ENCODE results near the gene CELF3.
"Not testable (repeated sequence)": the region's sequence is repeated elsewhere in the genome, so short reads cannot be mapped to it uniquely, and the experiment has no call there.

CELF3 gene

GRCh38 chr1:151716771-151717631 lies at the start of gene CELF3:
Gene CELF3, minus strand, starts transcription at chr1:151716803. Its CDS starts 783 bp downstream, at chr1:151716020.
- no peak for DNase-seq

- DNase-seq, result no peak
Measured at GRCh38 chr1:151763990-151764389, 47.4 kb upstream of the CELF3 start.

GRCh38 chr1:151762941-151763921 lies 46.6 kb upstream of the CELF3 start, which contains the start of gene MRPL9:
Gene MRPL9, minus strand, starts transcription at chr1:151763496. Its CDS starts 17 bp downstream, at chr1:151763479.
- DNase-seq, result peak; percentile 66 to 76

GRCh38 chr1:151760597-151761385 lies 44.2 kb upstream of the CELF3 start:
- no peak for DNase-seq

GRCh38 chr1:151759241-151759640 lies 42.6 kb upstream of the CELF3 start:
- no peak for DNase-seq

GRCh38 chr1:151756291-151756690 lies 39.7 kb upstream of the CELF3 start:
- peak; percentile 35 to 44 for DNase-seq

GRCh38 chr1:151741516-151741915 lies 24.9 kb upstream of the CELF3 start:
- no peak for DNase-seq

GRCh38 chr1:151739590-151740355 lies 23.2 kb upstream of the CELF3 start:
- DNase-seq, result peak in 1 of 2 donors; percentile 45

- no peak for DNase-seq
Measured at GRCh38 chr1:151737479-151737878, 20.9 kb upstream of the CELF3 start.

GRCh38 chr1:151737026-151737425 lies 20.4 kb upstream of the CELF3 start:
- peak; percentile 76 to 82 for DNase-seq

GRCh38 chr1:151733995-151734394 lies 17.4 kb upstream of the CELF3 start:
- DNase-seq, result not testable (repeated sequence)

- no peak for DNase-seq
Measured at GRCh38 chr1:151733126-151733525, 16.5 kb upstream of the CELF3 start.

GRCh38 chr1:151729966-151730291 lies 13.3 kb upstream of the CELF3 start:
- DNase-seq, result no peak

- DNase-seq, result no peak
Measured at GRCh38 chr1:151729157-151729965, 12.8 kb upstream of the CELF3 start.

- no peak for DNase-seq
Measured at GRCh38 chr1:151728151-151729054, 11.8 kb upstream of the CELF3 start.

- no peak for DNase-seq
Measured at GRCh38 chr1:151723726-151724370, 7.2 kb upstream of the CELF3 start.

GRCh38 chr1:151721788-151722510 lies 5.3 kb upstream of the CELF3 start:
- no peak for DNase-seq

GRCh38 chr1:151720974-151721787 lies 4.6 kb upstream of the CELF3 start, which contains the start of gene RIIAD1:
Gene RIIAD1, plus strand, starts transcription at chr1:151721522. Its CDS starts 15 bp downstream, at chr1:151721537.
- DNase-seq, result no peak

Measured in inflammatory macrophage treated with lipopolysaccharide for 1 hour (primary cell).